CD4-positive, CD25-positive, alpha-beta regulatory T cell (primary cell): Measurements from ENCODE around the gene PHF21A. TPM values are rescaled to one million over a fixed set of nuclear protein-coding genes. Genes with fewer than 3 reads are reported as not detected.
"Not testable (repeated sequence)": the region's sequence is repeated elsewhere in the genome, so short reads cannot be mapped to it uniquely, and the experiment has no call there.

Experiments used
- ATAC-seq, 2 donors: fragments of 150-1000 bp; cut with Tn5 transposase; one replicate each; pipeline ENCODE4 v1.10.0; 2021; ENCODE audit warnings: low read depth in 2 of 2, moderate number of reproducible peaks in 2 of 2, moderate library complexity in 1 of 2
- DNase-seq, 3 donors: peaks; one replicate each; pipeline versions ENCODE4 v3.0.0 to v3.0.0-alpha.2; 2012 to 2022; ENCODE audit warnings: mixed read lengths in 1 of 3
- H3K27ac ChIP-seq: one replicate; pipeline ENCODE4 v1.7.0; 2013; ENCODE audit warnings: mild to moderate bottlenecking, low read length; ENCODE audit not compliant: insufficient read depth, poor library complexity, severe bottlenecking
- H3K27me3 ChIP-seq: one replicate; pipeline ENCODE4 v1.7.0; 2013; ENCODE audit warnings: low read length; ENCODE audit not compliant: control insufficient read depth, insufficient read depth
- H3K36me3 ChIP-seq: one replicate; pipeline ENCODE4 v1.7.0; 2013; ENCODE audit warnings: mild to moderate bottlenecking, low read length, moderate library complexity; ENCODE audit not compliant: control insufficient read depth, insufficient read depth
- H3K4me1 ChIP-seq: 2 replicates; pipeline ENCODE4 v1.7.0; 2013; ENCODE audit warnings: mild to moderate bottlenecking, low read length; ENCODE audit not compliant: insufficient read depth, control insufficient read depth, poor library complexity, severe bottlenecking
- H3K4me3 ChIP-seq: one replicate; pipeline ENCODE4 v1.7.0; 2013; ENCODE audit warnings: low read depth, mild to moderate bottlenecking, low read length, moderate library complexity
- H3K9me3 ChIP-seq, 2 experiments: 1 replicate in 1 of 2; 2 replicates in 1 of 2; pipeline ENCODE4 v1.7.0; 2013; ENCODE audit warnings: low read length in 2 of 2, mild to moderate bottlenecking in 1 of 2, moderate library complexity in 1 of 2; ENCODE audit not compliant: control insufficient read depth in 2 of 2
- H3K27ac Mint-ChIP-seq, 3 donors: one replicate each; pipeline ENCODE4 v1.8.0; 2020 to 2022; ENCODE audit warnings: mild to moderate bottlenecking in 3 of 3, mixed read lengths in 3 of 3, moderate library complexity in 2 of 3
- H3K27me3 Mint-ChIP-seq: one replicate; pipeline ENCODE4 v1.8.0; 2022; ENCODE audit warnings: mild to moderate bottlenecking, mixed read lengths
- H3K36me3 Mint-ChIP-seq: one replicate; pipeline ENCODE4 v1.8.0; 2020; ENCODE audit warnings: mixed read lengths
- H3K4me1 Mint-ChIP-seq, 4 donors: one replicate each; pipeline ENCODE4 v1.8.0; 2020 to 2022; ENCODE audit warnings: mixed read lengths in 4 of 4, mild to moderate bottlenecking in 1 of 4
- H3K4me3 Mint-ChIP-seq, 4 donors: one replicate each; pipeline ENCODE4 v1.8.0; 2020 to 2022; ENCODE audit warnings: mild to moderate bottlenecking in 4 of 4, mixed read lengths in 4 of 4, moderate library complexity in 3 of 4
- H3K9me3 Mint-ChIP-seq, 7 donors: one replicate each; pipeline ENCODE4 v1.8.0; 2020 to 2022; ENCODE audit warnings: mixed read lengths in 7 of 7, mild to moderate bottlenecking in 3 of 7, moderate library complexity in 2 of 7
- polyA plus RNA-seq, 4 donors: library from polyadenylated mRNA; unstranded; fragments of 300-500 nt; fragmentation: Illumina TruSeq; gene quantifications; one replicate each; pipeline ENCODE4 v1.2.3, GENCODE V29; 2021
- total RNA-seq: library from RNA; stranded (reverse); gene quantifications from one replicate; pipeline ENCODE4 v1.2.3, GENCODE V29; 2022

Gene PHF21A
- total and polyA plus RNA-seq, 5 donors from 2014 or later = 6.0 to 111 (median 9.2) TPM

DNA sequence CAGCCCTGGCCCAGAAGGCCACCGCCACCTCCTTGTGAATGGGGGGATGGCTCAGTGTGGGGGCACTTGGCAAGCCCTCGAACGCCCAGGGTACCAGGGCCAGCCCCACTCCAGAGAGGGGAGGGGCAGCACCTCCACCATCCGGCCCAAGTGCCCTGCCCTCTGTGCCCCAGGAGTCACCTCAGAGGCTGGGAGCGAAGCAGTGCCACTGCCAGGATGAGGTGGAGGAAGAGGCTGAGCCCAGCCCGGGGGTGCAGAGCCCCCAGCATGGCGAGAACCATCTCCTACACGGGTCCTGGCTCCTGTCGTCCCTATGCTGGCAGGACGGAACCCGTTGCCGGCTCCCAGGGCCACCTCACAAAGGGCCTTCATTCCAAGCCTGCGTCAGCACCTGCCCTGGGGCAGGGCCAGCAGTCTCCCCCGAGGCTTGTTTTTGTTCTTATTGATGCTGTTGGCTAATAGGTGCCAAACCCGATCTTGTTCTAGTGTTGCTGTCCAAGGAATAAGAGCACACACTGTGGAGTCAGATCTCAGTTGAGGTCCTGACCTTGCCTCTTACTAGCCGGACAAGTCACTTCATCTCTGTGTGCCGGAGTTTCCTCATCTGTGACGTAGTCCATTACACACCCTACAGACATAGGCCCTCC, 214.2 kb downstream of the PHF21A start, which contains the start of gene FREY1:
Gene FREY1, minus strand, starts transcription at position 307 of the 647 bp plus-strand sequence. Its CDS starts 26 bp downstream, at position 281.
- H3K27ac Mint-ChIP-seq = peak within 1 kb of the TSS in 1 of 3 donors; percentile 76

GRCh38 chr11:45906096-45906682, 215.1 kb downstream of the PHF21A start:
- no peaks in the 10 kb centered on the region for H3K9me3 ChIP-seq
- no peak overlapping the region for H3K4me3 ChIP-seq
- peaks cover 0 to 12% (median 4%) of the 10 kb centered on the region in 4 donors for H3K4me1 Mint-ChIP-seq
- H3K27me3 Mint-ChIP-seq = peaks cover 15% of the 10 kb centered on the region
- no peak for DNase-seq
- H3K36me3 Mint-ChIP-seq = no peaks in the 10 kb centered on the region
- peaks cover 0 to 1% (median 0%) of the 10 kb centered on the region in 7 donors for H3K9me3 Mint-ChIP-seq
- peak overlapping the region in 1 of 3 donors; percentile 76 for H3K27ac Mint-ChIP-seq
- H3K4me1 ChIP-seq = peaks cover 9% of the 10 kb centered on the region
- H3K27me3 ChIP-seq = no peaks in the 10 kb centered on the region
- no peak for ATAC-seq
- peak overlapping the region in 1 of 4 donors; percentile 55 for H3K4me3 Mint-ChIP-seq
- no peak overlapping the region for H3K27ac ChIP-seq
- peaks cover 18% of the 10 kb centered on the region for H3K36me3 ChIP-seq

More for the DNA sequence above, 214.2 kb downstream of the PHF21A start, which contains the start of gene FREY1:
- Histone ChIP-seq H3K27me3 (no peaks in the 10 kb centered on the region), H3K27ac (no peak within 1 kb of the TSS), H3K9me3 (no peaks in the 10 kb centered on the region), H3K36me3 (peaks cover 24% of the 10 kb centered on the region), H3K4me3 (no peak within 1 kb of the TSS), H3K4me1 (peaks cover 9% of the 10 kb centered on the region)
- Mint-ChIP-seq H3K27me3 (peaks cover 6% of the 10 kb centered on the region), H3K4me3 (peak within 1 kb of the TSS in 2 of 4 donors; percentile 47 to 55), H3K4me1 (peaks cover 0 to 12% (median 4%) of the 10 kb centered on the region in 4 donors), H3K9me3 (no peaks in the 10 kb centered on the region), H3K36me3 (no peaks in the 10 kb centered on the region)
- ATAC-seq (no peak), DNase-seq (no peak)

GRCh38 chr11:45905576-45905975, 215.7 kb downstream of the PHF21A start:
- not testable (repeated sequence) for H3K9me3 ChIP-seq, H3K4me3 ChIP-seq, ATAC-seq, H3K9me3 Mint-ChIP-seq, H3K27ac ChIP-seq, H3K36me3 Mint-ChIP-seq, H3K4me3 Mint-ChIP-seq, H3K27ac Mint-ChIP-seq, DNase-seq, H3K27me3 ChIP-seq
- Histone ChIP-seq H3K4me1 (peaks cover 11% of the 10 kb centered on the region), H3K36me3 (peaks cover 13% of the 10 kb centered on the region)
- Mint-ChIP-seq H3K4me1 (peaks cover 0 to 15% (median 4%) of the 10 kb centered on the region in 4 donors), H3K27me3 (peaks cover 21% of the 10 kb centered on the region)

GRCh38 chr11:45905095-45905494, 216.2 kb downstream of the PHF21A start:
- Histone ChIP-seq H3K36me3 (peaks cover 8% of the 10 kb centered on the region), H3K4me3 (no peak overlapping the region), H3K27ac (no peak overlapping the region), H3K27me3 (no peaks in the 10 kb centered on the region), H3K9me3 (no peaks in the 10 kb centered on the region), H3K4me1 (peaks cover 15% of the 10 kb centered on the region)
- Mint-ChIP-seq H3K4me3 (no peak overlapping the region), H3K4me1 (peaks cover 0 to 16% (median 4%) of the 10 kb centered on the region in 4 donors), H3K27ac (no peak overlapping the region), H3K9me3 (peaks cover 0 to 2% (median 0%) of the 10 kb centered on the region in 7 donors), H3K27me3 (peaks cover 23% of the 10 kb centered on the region), H3K36me3 (no peaks in the 10 kb centered on the region)
- no peak for DNase-seq
- ATAC-seq = no peak

DNA sequence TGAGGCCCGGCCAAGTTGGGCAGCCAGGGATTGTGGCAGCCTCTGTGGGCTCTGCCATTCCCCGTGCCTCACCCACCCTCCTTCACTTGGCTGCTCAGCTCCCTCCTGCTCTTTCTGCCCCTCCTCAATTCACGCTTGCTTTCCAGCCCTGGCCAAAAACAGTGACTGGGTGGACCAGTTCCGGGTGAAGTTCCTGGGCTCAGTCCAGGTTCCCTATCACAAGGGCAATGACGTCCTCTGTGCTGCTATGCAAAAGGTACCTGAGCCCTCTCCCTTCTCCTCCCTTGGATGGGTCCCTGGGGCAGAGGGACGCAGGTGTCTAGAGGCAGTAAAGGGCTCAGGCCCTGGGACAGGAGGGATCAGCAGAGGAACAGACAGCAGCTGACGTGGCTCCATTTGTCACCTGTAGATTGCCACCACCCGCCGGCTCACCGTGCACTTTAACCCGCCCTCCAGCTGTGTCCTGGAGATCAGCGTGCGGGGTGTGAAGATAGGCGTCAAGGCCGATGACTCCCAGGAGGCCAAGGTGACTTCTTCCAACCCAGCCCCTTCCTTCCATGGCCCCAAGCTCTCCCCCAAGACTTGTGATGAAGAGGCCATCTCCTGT, 216.8 kb downstream of the PHF21A start:
- Histone ChIP-seq H3K27ac (no peak overlapping the region), H3K36me3 (peaks cover 1% of the 10 kb centered on the region), H3K9me3 (no peaks in the 10 kb centered on the region), H3K4me1 (peaks cover 18% of the 10 kb centered on the region), H3K4me3 (no peak overlapping the region), H3K27me3 (no peaks in the 10 kb centered on the region)
- Mint-ChIP-seq H3K4me3 (peak overlapping the region in 2 of 4 donors; percentile 31 to 58), H3K9me3 (peaks cover 0 to 2% (median 0%) of the 10 kb centered on the region in 7 donors), H3K27me3 (peaks cover 23% of the 10 kb centered on the region), H3K27ac (no peak overlapping the region), H3K36me3 (no peaks in the 10 kb centered on the region), H3K4me1 (peaks cover 0 to 16% (median 4%) of the 10 kb centered on the region in 4 donors)
- no peak for DNase-seq
- ATAC-seq = no peak

DNA sequence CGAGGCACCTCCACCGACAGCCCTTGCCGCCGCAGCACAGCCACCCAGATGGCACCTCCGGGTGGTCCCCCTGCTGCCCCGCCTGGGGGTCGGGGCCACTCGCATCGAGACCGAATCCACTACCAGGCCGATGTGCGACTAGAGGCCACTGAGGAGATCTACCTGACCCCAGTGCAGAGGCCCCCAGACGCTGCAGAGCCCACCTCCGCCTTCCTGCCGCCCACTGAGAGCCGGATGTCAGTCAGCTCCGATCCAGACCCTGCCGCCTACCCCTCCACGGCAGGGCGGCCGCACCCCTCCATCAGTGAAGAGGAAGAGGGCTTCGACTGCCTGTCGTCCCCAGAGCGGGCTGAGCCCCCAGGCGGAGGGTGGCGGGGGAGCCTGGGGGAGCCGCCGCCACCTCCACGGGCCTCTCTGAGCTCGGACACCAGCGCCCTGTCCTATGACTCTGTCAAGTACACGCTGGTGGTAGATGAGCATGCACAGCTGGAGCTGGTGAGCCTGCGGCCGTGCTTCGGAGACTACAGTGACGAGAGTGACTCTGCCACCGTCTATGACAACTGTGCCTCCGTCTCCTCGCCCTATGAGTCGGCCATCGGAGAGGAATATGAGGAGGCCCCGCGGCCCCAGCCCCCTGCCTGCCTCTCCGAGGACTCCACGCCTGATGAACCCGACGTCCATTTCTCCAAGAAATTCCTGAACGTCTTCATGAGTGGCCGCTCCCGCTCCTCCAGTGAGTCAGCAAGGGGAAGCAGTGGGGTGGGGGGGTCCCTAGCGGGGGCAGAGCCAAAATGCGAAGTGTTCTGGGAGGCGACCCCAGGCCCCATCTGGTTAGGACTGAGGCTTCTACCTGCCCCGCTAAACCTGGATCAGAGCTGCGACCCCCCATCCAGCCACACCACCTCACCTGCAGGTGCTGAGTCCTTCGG, 218.5 kb downstream of the PHF21A start:
- Mint-ChIP-seq H3K9me3 (peaks cover 0 to 4% (median 0%) of the 10 kb centered on the region in 7 donors), H3K36me3 (no peaks in the 10 kb centered on the region), H3K27me3 (peaks cover 38% of the 10 kb centered on the region), H3K27ac (no peak overlapping the region), H3K4me1 (peaks cover 0 to 23% (median 5%) of the 10 kb centered on the region in 4 donors), H3K4me3 (no peak overlapping the region)
- peaks cover 26% of the 10 kb centered on the region for H3K4me1 ChIP-seq
- DNase-seq = no peak
- no peak for ATAC-seq
- H3K27me3 ChIP-seq = peaks cover 12% of the 10 kb centered on the region
- no peaks in the 10 kb centered on the region for H3K36me3 ChIP-seq
- no peak overlapping the region for H3K4me3 ChIP-seq
- no peaks in the 10 kb centered on the region for H3K9me3 ChIP-seq
- no peak overlapping the region for H3K27ac ChIP-seq

- peaks cover 15% of the 10 kb centered on the region for H3K27me3 ChIP-seq
- Mint-ChIP-seq H3K9me3 (peaks cover 0 to 4% (median 0%) of the 10 kb centered on the region in 7 donors), H3K27ac (no peak overlapping the region), H3K36me3 (no peaks in the 10 kb centered on the region), H3K4me1 (peaks cover 0 to 21% (median 5%) of the 10 kb centered on the region in 4 donors), H3K27me3 (peaks cover 48% of the 10 kb centered on the region), H3K4me3 (peak overlapping the region in 2 of 4 donors; percentile 33 to 47)
- H3K9me3 ChIP-seq = no peaks in the 10 kb centered on the region
- no peaks in the 10 kb centered on the region for H3K36me3 ChIP-seq
- peaks cover 26% of the 10 kb centered on the region for H3K4me1 ChIP-seq
- no peak overlapping the region for H3K4me3 ChIP-seq
- no peak overlapping the region for H3K27ac ChIP-seq
- ATAC-seq (no peak), DNase-seq (no peak)
Measured at GRCh38 chr11:45901626-45902025, 219.6 kb downstream of the PHF21A start.
